NCI-H446 (cell line): ENCODE results near the gene FGF18.

Source experiments
- DNase-seq, 2 experiments: peaks; one replicate each; lab custom pipeline; 2025; lab: John Stamatoyannopoulos, UW

FGF18 gene

GRCh38 chr5:171422902-171423663 lies 3.6 kb downstream of the FGF18 start:
- no peak for DNase-seq

GRCh38 chr5:171424726-171425125 lies 5.3 kb downstream of the FGF18 start:
- no peak for DNase-seq

- DNase-seq = no peak
Measured at GRCh38 chr5:171425596-171426244, 6.3 kb downstream of the FGF18 start.

GRCh38 chr5:171426266-171426665 lies 6.8 kb downstream of the FGF18 start:
- DNase-seq = no peak

- no peak for DNase-seq
Measured at GRCh38 chr5:171426680-171427079, 7.2 kb downstream of the FGF18 start.

GRCh38 chr5:171427318-171428167 lies 8.1 kb downstream of the FGF18 start:
- DNase-seq = no peak

- DNase-seq = no peak
Measured at GRCh38 chr5:171428168-171428696, 8.8 kb downstream of the FGF18 start.

- DNase-seq = no peak
Measured at GRCh38 chr5:171428809-171429542, 9.5 kb downstream of the FGF18 start.

- DNase-seq = no peak
Measured at GRCh38 chr5:171429543-171429910, 10.1 kb downstream of the FGF18 start.

GRCh38 chr5:171431251-171431777 lies 11.9 kb downstream of the FGF18 start:
- no peak for DNase-seq

- DNase-seq = no peak
Measured at GRCh38 chr5:171432076-171432475, 12.6 kb downstream of the FGF18 start.

- no peak for DNase-seq
Measured at GRCh38 chr5:171432583-171433351, 13.3 kb downstream of the FGF18 start.

GRCh38 chr5:171433352-171433698 lies 13.9 kb downstream of the FGF18 start:
- DNase-seq = no peak

- no peak for DNase-seq
Measured at GRCh38 chr5:171433982-171434676, 14.7 kb downstream of the FGF18 start.

- DNase-seq = no peak
Measured at GRCh38 chr5:171434874-171435273, 15.4 kb downstream of the FGF18 start.

GRCh38 chr5:171435908-171436307 lies 16.5 kb downstream of the FGF18 start:
- DNase-seq = no peak

GRCh38 chr5:171436804-171437285 lies 17.4 kb downstream of the FGF18 start:
- no peak for DNase-seq

GRCh38 chr5:171437286-171437821 lies 17.9 kb downstream of the FGF18 start:
- no peak for DNase-seq

GRCh38 chr5:171438738-171439137 lies 19.3 kb downstream of the FGF18 start:
- DNase-seq = no peak
